HG02759 (cell line): ENCODE data around the gene DRC3.
"Not testable (repeated sequence)": the region's sequence is repeated elsewhere in the genome, so short reads cannot be mapped to it uniquely, and the experiment has no call there.

Source experiments
- ATAC-seq: cut with Tn5 transposase; IDR thresholded peaks from one replicate; pipeline ENCODE4 v1.9.1; 2021; ENCODE audit warnings: mild to moderate bottlenecking, moderate library complexity; ENCODE audit not compliant: unreplicated experiment

Gene DRC3

GRCh38 chr17:17941015-17941414 lies 31.6 kb upstream of the DRC3 start:
- ATAC-seq, result no peak

DNA sequence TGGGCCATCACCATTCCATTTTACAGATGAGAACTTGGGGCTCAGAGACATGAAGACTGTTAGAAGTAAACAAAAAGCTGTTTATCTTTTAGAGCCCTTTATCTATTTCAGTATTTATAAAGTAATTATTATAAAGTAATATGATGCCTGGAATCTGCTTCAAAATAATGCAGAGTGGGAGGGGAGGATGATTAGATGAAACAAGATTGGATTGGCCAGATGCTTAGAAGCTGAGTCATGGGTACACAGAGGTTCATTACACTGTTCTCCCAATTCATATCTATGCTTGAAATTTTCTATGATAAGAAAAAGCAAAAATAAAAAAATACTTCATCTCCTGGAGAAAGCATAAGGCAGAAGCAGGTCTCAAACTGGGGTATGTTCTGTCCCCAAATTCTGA lies 29.8 kb upstream of the DRC3 start:
- ATAC-seq, result no peak

DNA sequence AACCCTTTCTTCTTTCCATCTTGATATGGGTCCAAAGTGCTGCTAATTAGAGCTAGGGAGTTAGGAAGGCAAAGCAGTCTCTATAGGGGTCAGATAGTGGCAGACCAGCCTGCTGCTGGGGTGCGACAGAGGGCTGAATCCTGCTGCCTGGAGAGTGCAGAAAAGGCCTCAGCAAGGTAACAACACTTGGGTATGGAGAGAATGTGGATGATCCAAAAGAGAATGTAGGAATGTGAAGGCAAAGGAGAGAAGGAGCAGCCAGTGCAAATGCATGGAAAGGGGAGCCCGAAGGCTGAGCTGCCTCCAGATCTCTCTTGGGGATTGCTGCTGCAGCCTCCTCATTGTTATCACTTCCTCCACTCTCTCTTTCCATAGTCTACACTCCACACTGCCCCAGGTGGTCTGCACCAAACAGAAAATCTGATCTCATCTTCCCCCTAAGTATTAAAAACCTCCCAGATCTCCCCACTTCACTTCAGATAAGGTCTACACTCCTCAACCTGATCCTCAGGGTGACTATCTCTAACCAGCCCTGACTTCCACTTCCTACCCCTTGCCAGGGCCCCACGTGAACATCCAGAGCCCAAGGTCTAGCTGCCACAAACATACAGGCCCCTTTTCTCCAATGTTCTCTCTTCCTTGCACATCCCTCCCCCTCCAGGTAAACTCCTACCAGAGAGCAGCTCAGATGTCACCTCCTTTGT lies 29.2 kb upstream of the DRC3 start:
- no peak for ATAC-seq

- no peak for ATAC-seq
Measured at GRCh38 chr17:17944242-17944641, 28.4 kb upstream of the DRC3 start.

GRCh38 chr17:17944743-17945142 lies 27.9 kb upstream of the DRC3 start:
- no peak for ATAC-seq

DNA sequence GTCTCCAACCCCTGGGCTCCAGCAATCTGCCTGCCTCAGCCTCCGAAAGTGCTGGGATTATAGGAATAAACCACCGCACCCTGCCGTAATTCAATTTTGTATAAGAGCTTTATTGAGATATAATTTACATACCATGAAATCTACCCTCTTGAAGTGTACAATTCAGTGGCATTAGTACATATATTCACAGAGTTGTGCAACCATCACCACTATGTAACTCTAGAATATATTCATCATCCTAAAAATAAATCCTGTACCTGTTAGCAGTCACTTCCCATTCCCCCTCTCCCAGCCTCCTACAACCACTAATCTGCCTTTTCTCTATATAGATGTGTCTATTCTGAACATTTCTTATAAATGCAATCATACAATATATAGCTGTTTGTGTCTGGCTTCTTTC lies 26.6 kb upstream of the DRC3 start:
- no peak for ATAC-seq

GRCh38 chr17:17947309-17947708 lies 25.4 kb upstream of the DRC3 start:
- no peak for ATAC-seq

GRCh38 chr17:17947966-17948365 lies 24.7 kb upstream of the DRC3 start:
- no peak for ATAC-seq

GRCh38 chr17:17950347-17950746 lies 22.3 kb upstream of the DRC3 start:
- ATAC-seq, result no peak

- ATAC-seq, result no peak
Measured at GRCh38 chr17:17950806-17951205, 21.9 kb upstream of the DRC3 start.

- no peak for ATAC-seq
Measured at GRCh38 chr17:17951524-17951923, 21.1 kb upstream of the DRC3 start.

DNA sequence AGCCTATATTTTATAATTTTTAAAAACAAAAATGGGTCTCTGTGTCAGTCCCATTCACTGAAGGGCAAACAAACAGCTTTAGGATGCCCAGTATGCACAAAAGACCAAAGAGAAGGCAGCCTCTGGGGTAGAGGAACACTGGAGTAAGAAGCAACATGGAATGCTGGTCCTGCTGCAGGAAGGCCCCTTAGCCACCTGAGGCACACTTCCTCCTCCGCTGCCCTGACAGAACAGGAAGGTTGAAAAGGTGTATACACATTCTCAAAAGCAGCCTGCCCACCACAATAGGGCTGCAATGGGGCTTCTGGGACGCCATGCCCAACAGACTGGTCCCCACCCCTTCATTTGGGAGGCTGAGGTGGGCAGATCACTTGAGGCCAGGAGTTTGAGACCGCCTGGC lies 20.0 kb upstream of the DRC3 start:
- no peak for ATAC-seq

GRCh38 chr17:17954079-17954478 lies 18.6 kb upstream of the DRC3 start:
- ATAC-seq, result no peak

- not testable (repeated sequence) for ATAC-seq
Measured at GRCh38 chr17:17955790-17956341, 16.8 kb upstream of the DRC3 start.

GRCh38 chr17:17957584-17957916 lies 15.1 kb upstream of the DRC3 start:
- ATAC-seq, result no peak

- ATAC-seq, result no peak
Measured at GRCh38 chr17:17958982-17959381, 13.7 kb upstream of the DRC3 start.

GRCh38 chr17:17959520-17960361 lies 12.9 kb upstream of the DRC3 start:
- ATAC-seq, result peak; percentile 73

GRCh38 chr17:17960500-17961030 lies 12.1 kb upstream of the DRC3 start:
- no peak for ATAC-seq

DNA sequence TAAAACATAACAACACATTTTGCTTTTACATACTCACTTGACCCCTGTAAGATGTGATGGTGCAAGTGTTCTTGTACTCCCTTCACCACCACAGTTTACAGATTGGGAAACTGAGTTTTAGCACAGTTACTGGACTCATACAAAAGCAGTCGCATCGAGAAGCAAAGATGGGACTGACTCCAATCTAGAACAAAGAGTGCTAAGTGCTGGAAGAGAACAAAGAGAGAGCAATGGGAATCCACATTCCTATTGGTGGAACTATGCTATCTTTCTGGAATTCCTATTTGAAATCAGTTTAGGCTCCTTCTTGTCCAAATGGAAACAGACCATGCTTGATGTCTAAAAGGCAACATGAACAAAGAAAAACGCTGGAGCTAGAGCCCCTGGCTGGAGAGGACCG lies 9.6 kb upstream of the DRC3 start:
- ATAC-seq, result no peak

- no peak for ATAC-seq
Measured at GRCh38 chr17:17963694-17964436, 8.8 kb upstream of the DRC3 start.

DNA sequence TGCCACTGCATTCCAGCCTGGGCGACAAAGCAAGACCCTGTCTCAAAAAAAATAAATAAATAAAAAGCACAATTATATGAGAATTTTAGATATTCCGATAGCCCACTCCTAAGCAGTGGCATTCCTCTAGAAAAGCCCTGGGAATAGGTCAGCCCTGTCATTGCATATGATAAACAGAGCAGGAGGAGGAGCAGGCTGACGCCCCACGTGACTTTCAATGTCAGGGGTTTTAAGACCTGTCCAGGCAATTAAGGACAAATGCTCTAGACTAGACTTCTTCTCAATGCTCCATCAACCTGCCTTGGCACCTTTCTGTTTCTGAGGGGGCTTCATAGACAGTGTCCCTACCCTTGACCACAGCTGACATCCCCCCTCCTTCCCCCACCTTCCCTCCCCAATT lies 8.0 kb upstream of the DRC3 start:
- ATAC-seq, result no peak
